Erythroblast (primary cell): Measurements from ENCODE around the gene CTNNA3.

ENCODE experiments used
- GATA1 ChIP-seq: IDR thresholded peaks from 2 replicates; pipeline ENCODE4 v1.6.1; 2011; ENCODE audit warnings: low read depth, mild to moderate bottlenecking, control low read depth, low read length, moderate library complexity
- POLR2A ChIP-seq: IDR thresholded peaks from 2 replicates; pipeline ENCODE4 v1.6.1; 2011; ENCODE audit warnings: mild to moderate bottlenecking, low read length

DNA sequence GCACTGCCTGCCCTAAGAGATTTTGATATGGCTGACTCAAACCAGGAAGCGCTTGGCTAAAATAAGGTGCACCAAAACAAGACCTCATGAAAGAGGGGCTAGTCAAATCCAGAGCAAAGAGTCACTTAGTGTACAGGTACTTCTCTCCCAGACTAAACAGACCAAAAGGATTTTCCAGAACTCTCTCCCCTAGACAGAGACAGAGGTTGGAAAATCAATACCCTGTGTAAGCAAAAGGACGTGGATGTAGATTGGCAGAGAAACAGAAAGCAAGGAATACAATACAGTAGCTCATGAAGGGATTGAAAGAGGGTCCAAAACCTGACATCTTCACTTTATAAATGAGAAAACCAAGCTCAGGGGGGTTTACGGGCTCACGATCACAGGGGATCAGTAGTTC lies 853.1 kb downstream of the CTNNA3 start:
- TF ChIP-seq POLR2A, result no peak
- TF ChIP-seq GATA1, result no peak
